HCT116 (cell line): ENCODE measurements around the gene LGALS4.
"Not testable (repeated sequence)": the region's sequence is repeated elsewhere in the genome, so short reads cannot be mapped to it uniquely, and the experiment has no call there.

Experiments
- CTCF ChIP-seq, 3 experiments: fragments of 200-600 bp in 1 of 3; sonication (generic) in 1 of 3; IDR thresholded peaks in 2 of 3; conservative IDR thresholded peaks in 1 of 3; 2 replicates each; pipeline ENCODE4 v1.5.1; 2012 to 2017; ENCODE audit warnings: low read depth in 2 of 3, low read length in 2 of 3, antibody characterized with exemption in 1 of 3, borderline replicate concordance in 1 of 3, control low read depth in 1 of 3, mild to moderate bottlenecking in 1 of 3, mixed read lengths in 1 of 3, mixed run types in 1 of 3, moderate library complexity in 1 of 3; ENCODE audit not compliant: insufficient read depth in 1 of 3
- EZH2 ChIP-seq: fragments of 200-600 bp; sonication (generic); IDR thresholded peaks from 2 replicates; pipeline ENCODE4 v1.6.1; 2017; ENCODE audit warnings: antibody characterized with exemption, mixed run types
- SIN3A ChIP-seq: IDR thresholded peaks from 2 replicates; pipeline ENCODE4 v1.6.1; 2012; ENCODE audit warnings: low read depth

GRCh38 chr19:38770949-38771275 is 41.8 kb downstream of the LGALS4 start:
- TF ChIP-seq CTCF (IDR thresholded peaks at IDR 0.05 in 2 of 3, conservative IDR thresholded peaks at IDR 0.05 in 1 of 3; ENCODE audit: borderline replicate concordance in 1 of 3, insufficient read depth in 1 of 3, low read depth in 2 of 3, low read length in 2 of 3); SIN3A; EZH2: not testable (repeated sequence)
